HL-60/S4 treated with retinoic acid at 250 ng/mL for 4 days and 3 days (cell line): ENCODE results near the gene CRTC2.

Experiments used
- in situ Hi-C: fragments of 300-500 bp; cut with MboI; formaldehyde crosslinking; loops from 2 replicates; pipeline ENCODE4 v1.7.0; 2022; ENCODE audit warnings: low sequenced_read_pairs

CRTC2 gene, protein sequence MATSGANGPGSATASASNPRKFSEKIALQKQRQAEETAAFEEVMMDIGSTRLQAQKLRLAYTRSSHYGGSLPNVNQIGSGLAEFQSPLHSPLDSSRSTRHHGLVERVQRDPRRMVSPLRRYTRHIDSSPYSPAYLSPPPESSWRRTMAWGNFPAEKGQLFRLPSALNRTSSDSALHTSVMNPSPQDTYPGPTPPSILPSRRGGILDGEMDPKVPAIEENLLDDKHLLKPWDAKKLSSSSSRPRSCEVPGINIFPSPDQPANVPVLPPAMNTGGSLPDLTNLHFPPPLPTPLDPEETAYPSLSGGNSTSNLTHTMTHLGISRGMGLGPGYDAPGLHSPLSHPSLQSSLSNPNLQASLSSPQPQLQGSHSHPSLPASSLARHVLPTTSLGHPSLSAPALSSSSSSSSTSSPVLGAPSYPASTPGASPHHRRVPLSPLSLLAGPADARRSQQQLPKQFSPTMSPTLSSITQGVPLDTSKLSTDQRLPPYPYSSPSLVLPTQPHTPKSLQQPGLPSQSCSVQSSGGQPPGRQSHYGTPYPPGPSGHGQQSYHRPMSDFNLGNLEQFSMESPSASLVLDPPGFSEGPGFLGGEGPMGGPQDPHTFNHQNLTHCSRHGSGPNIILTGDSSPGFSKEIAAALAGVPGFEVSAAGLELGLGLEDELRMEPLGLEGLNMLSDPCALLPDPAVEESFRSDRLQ

GRCh38 chr1:153958111-153958960 is at the start of gene CRTC2:
CRTC2 (minus strand) TSS chr1:153958612; CDS start chr1:153958497, 115 bp downstream.
- in situ Hi-C loops: no loop called here

- in situ Hi-C loops: no loop called here
Observed at GRCh38 chr1:154006136-154006535, 47.7 kb upstream of the CRTC2 start.

DNA sequence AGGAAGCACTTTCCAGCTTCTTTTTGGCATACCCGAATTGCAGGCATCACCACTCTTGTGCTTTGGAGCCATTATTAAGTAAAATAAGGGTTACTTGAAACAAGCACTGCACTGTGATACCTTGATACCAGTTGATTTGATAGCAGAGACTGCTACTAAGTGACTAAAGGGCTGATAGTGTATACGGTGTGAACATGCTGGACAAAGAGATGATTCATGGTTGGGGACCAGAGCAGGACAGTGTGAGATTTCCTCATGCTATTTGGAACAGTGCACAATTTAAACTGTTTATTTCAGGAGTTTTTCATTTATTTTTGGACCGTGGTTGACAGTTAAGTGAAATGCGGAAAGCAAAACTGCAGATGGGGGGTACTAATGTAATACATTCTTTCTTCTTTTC is 42.0 kb upstream of the CRTC2 start:
- in situ Hi-C loops: no loop called here

DNA sequence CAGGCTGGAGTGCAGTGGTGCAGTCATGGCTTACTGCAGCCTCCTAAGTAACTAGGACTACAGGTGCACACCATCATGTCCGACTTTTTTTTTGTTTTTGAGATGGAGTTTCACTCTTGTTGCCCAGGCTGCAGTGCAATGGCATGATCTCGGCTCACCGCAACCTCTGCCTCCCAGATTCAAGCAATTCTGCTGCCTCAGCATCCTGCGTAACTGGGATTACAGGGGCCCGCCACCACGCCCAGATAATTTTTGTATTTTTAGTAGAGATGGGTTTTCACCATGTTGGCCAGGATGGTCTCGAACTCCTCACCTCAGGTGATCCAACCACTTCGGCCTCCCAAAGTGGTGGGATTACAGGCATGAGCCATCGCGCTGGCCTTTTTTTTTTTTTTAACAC is 38.5 kb upstream of the CRTC2 start:
- in situ Hi-C loops: loop anchor here (25.0 kb wide), 2 partner anchors 485 to 635 kb away; partner anchors contain the start of gene S100A9

- in situ Hi-C loops: loop anchor here (25.0 kb wide), 2 partner anchors 483 to 633 kb away; partner anchors contain the start of gene S100A9
Observed at GRCh38 chr1:153995640-153996039, 37.2 kb upstream of the CRTC2 start.

- in situ Hi-C loops: loop anchor here (25.0 kb wide), 2 partner anchors 483 to 633 kb away; partner anchors contain the start of gene S100A9
Observed at GRCh38 chr1:153995202-153995601, 36.8 kb upstream of the CRTC2 start.

- in situ Hi-C loops: loop anchor here (25.0 kb wide), 2 partner anchors 480 to 630 kb away; partner anchors contain the start of gene S100A9
Observed at GRCh38 chr1:153991806-153992205, 33.4 kb upstream of the CRTC2 start.

DNA sequence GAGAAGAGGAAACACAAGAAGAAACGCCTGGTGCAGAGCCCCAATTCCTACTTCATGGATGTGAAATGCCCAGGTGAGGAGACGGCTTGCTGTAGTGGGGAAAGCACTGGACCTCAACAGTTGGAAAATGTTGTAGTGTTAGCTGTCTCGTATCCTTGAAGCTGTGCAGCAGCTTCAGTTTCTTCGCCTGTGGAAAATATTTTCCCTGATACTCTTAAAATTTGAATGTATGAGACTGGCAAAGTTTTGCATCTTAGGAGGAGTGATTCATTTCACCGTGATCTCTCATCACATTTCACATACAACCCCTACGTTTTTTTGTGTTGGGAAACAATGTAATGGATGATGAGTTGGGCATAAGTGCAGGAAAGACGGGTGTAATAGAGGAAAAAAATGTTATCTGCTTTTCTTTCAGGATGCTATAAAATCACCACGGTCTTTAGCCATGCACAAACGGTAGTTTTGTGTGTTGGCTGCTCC is 32.8 kb upstream of the CRTC2 start:
- in situ Hi-C loops: loop anchor here (25.0 kb wide), 2 partner anchors 479 to 629 kb away; partner anchors contain the start of gene S100A9

DNA sequence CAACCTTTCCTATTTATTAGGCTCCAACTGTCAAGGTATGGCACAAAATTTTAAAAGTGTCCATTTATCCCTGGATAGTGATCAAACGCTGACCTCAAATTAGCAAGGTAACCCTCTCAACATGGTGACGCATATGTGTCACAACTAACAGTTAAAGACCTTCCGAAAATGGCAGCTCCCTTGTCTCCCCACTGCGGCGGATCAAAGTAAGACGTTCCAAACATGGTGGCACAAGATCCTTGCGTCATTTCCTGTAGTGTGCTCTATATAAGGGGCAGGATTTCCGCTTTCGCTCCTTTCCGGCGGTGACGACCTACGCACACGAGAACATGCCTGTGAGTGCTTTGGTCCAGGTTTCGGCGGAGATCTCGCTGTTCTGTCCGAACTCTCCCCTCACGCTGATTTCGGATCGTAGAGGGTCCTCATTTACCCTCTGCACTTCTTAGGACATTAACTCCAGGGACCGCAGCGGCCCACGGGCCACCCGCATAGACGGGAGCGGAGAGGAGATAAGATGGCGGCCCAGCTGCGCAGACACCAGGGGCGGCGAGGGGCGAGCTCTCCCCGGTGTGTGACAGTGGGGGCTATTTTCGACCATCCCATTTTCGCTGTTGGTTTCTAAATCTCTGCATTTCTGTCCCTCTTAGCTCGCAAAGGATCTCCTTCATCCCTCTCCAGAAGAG is 32.2 kb upstream of the CRTC2 start, which contains the start of gene RPS27:
Gene RPS27, plus strand, starts transcription at position 295 of the 683 bp plus-strand sequence. Its CDS starts 35 bp downstream, at position 330.
- in situ Hi-C loops: loop anchor here (25.0 kb wide), 2 partner anchors 478 to 628 kb away; partner anchors contain the start of gene S100A9

- in situ Hi-C loops: loop anchor here (10.0 to 25.0 kb wide), 3 partner anchors 173 to 625 kb away; partner anchors contain the start of gene S100A9
Observed at GRCh38 chr1:153987621-153988020, 29.2 kb upstream of the CRTC2 start.

GRCh38 chr1:153985941-153986761 is 27.7 kb upstream of the CRTC2 start, which contains the start of gene RAB13:
RAB13 (minus strand) TSS chr1:153986339; CDS start chr1:153986236, 103 bp downstream.
- in situ Hi-C loops: loop anchor here (10.0 to 25.0 kb wide), 3 partner anchors 171 to 624 kb away; partner anchors contain the start of gene S100A9

DNA sequence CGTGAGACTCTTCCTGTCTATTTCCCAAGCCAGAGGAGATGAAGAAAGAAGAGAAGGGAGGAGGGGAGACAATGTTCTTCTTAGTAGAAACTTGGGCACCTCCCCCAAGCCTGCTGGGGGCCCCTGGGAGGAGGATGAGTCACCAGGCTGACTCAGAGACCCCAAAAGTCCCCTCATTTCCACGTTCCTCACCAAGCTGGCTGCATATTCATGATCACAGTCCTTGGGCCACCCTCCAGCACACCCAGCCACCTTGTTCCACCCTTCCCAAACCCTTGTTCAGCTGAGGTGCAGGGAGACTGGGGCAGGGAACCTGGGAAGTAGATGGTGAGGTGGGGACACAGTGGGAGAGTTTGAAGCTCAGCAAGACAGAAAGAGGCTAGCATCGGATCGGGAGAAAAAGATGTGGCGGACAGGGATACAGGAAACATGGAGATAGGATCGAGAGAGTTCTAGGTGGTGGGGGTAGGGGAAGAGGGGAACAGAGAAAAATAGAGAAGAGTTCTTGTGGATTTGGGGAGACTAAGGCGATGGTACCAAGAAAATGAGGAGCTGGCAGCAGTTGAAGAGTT is 27.0 kb upstream of the CRTC2 start:
- in situ Hi-C loops: loop anchor here (10.0 to 25.0 kb wide), 3 partner anchors 171 to 623 kb away; partner anchors contain the start of gene S100A9

DNA sequence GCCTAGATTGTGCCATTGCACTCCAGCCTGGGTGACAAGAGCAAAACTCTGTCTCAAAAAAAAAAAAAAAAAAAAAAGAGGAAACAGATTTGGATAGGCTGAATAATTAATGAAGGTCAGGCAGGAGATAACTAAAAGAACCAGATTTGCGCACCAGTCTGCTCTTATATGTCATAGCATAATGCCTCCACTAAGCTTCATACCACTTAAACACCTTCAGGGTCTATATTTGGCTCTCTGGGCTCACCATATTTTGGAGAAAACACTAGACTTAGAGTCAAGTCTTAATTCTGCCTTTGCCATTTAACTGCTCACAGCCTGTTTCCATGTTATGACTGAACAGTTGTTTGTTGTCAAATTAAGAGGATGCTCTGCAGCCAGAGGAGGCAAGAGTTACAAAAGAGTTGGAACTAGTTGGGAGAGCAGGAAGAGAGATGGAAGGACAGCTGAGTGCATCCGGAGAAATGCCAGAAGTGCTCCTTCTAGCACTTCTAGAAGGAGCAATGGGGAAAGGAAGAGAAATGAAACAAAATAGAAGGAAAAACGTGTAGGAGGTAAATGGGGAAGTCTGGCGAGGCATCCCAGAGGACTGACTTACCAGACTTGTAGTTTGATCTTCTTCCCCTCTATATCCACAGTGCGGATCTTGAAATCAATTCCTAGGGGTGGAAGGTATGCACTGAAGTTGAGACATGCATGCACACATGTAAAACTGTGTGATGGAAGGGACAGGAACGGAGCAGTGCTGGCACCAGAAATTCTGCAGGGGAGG is 25.9 kb upstream of the CRTC2 start:
- in situ Hi-C loops: loop anchor here (10.0 to 25.0 kb wide), 3 partner anchors 170 to 622 kb away; partner anchors contain the start of gene S100A9

- in situ Hi-C loops: loop anchor here (10.0 to 25.0 kb wide), 3 partner anchors 167 to 619 kb away; partner anchors contain the start of gene S100A9
Observed at GRCh38 chr1:153981735-153982134, 23.3 kb upstream of the CRTC2 start.

DNA sequence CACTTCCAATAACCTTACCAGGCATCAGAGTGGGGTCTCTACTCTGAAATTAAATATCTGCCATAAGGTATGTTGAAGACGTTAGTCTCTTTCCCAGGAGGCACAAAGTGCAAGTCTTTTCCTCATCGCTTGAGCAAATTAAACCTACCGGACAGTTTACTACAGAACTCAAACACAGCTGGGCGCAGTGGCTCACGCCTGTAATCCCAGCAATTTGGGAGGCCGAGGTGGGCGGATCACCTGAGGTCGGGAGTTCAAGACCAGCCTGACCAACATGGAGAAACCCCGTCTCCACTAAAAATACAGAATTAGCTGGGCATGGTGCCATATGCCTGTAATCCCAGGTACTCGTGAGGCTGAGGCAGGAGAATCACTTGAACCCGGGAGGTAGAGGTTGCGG is 20.7 kb upstream of the CRTC2 start:
- in situ Hi-C loops: loop anchor here (25.0 kb wide), 2 partner anchors 467 to 617 kb away; partner anchors contain the start of gene S100A9

- in situ Hi-C loops: loop anchor here (25.0 kb wide), 2 partner anchors 466 to 616 kb away; partner anchors contain the start of gene S100A9
Observed at GRCh38 chr1:153978274-153978909, 20.0 kb upstream of the CRTC2 start.
